Stimulated activated CD8-positive, alpha-beta memory T cell treated with anti-CD3 and anti-CD28 coated beads, Interleukin-4, amount 100 ng/mL, for 24 hours (primary cell): ENCODE measurements around the gene RNH1.
"Not testable (repeated sequence)": the region's sequence is repeated elsewhere in the genome, so short reads cannot be mapped to it uniquely, and the experiment has no call there.

Experiments
- DNase-seq: peaks from one replicate; pipeline ENCODE4 v3.0.0-alpha.2; 2020; ENCODE audit warnings: low read depth

Gene RNH1

GRCh38 chr11:476416-476815 is 30.6 kb downstream of the RNH1 start:
- DNase-seq = no peak

- DNase-seq = no peak
Measured at GRCh38 chr11:475941-476340, 31.1 kb downstream of the RNH1 start.

GRCh38 chr11:474914-475506 is 32.0 kb downstream of the RNH1 start:
- DNase-seq = no peak

GRCh38 chr11:473962-474785 is 32.9 kb downstream of the RNH1 start:
- DNase-seq = no peak

GRCh38 chr11:473415-473814 is 33.6 kb downstream of the RNH1 start:
- DNase-seq = no peak

- DNase-seq = no peak
Measured at GRCh38 chr11:472816-473215, 34.2 kb downstream of the RNH1 start.

GRCh38 chr11:472272-472671 is 34.8 kb downstream of the RNH1 start:
- DNase-seq = no peak

- DNase-seq = no peak
Measured at GRCh38 chr11:471468-472145, 35.4 kb downstream of the RNH1 start.

- DNase-seq = no peak
Measured at GRCh38 chr11:469684-470560, 37.1 kb downstream of the RNH1 start.

- not testable (repeated sequence) for DNase-seq
Measured at GRCh38 chr11:469026-469683, 37.9 kb downstream of the RNH1 start.

GRCh38 chr11:468493-468892 is 38.5 kb downstream of the RNH1 start:
- DNase-seq = no peak

GRCh38 chr11:468036-468435 is 39.0 kb downstream of the RNH1 start:
- no peak for DNase-seq

GRCh38 chr11:465896-466530 is 41.0 kb downstream of the RNH1 start:
- no peak for DNase-seq

GRCh38 chr11:464316-464715 is 42.7 kb downstream of the RNH1 start:
- DNase-seq = no peak

- DNase-seq = no peak
Measured at GRCh38 chr11:462107-462890, 44.7 kb downstream of the RNH1 start.

GRCh38 chr11:461626-462025 is 45.4 kb downstream of the RNH1 start:
- DNase-seq = no peak

GRCh38 chr11:460331-461199 is 46.5 kb downstream of the RNH1 start:
- no peak for DNase-seq

- no peak for DNase-seq
Measured at GRCh38 chr11:459511-460220, 47.4 kb downstream of the RNH1 start.
